GM19099 (cell line): Measurements from ENCODE around the gene DCUN1D2.

Experiments
- POLR2A ChIP-seq: IDR thresholded peaks from 3 replicates; pipeline ENCODE4 v1.6.1; 2011; ENCODE audit warnings: low read depth; ENCODE audit not compliant: insufficient read length; ENCODE audit errors: extremely low read depth

Gene DCUN1D2

DNA sequence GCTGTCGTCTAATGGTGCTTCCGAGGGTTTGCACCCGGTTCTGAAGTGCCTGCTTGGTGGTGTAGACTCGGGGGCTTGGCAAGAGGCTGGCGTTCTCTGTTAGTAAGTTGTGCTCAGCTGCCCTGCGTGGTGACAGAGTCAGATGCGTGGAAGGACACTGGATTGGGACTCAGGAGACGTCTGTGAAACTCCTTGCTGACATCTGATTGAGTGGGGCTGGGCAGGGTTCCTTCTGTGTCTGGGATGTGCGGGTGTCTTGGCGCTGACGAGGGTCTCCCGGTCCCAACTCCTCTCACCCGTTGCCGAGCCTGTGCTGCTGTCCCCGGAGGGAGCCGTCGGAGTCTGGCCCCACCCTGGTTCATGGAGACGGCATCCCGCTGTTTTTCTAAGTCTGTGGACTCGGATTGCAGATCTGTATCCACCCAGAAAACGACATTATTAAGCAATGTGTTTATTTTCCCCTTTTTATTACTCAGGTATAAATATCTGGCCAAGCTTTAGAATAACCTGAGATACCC is 16.4 kb upstream of the DCUN1D2 start:
- TF ChIP-seq POLR2A: no peak

- TF ChIP-seq POLR2A: no peak
Measured at GRCh38 chr13:113506025-113506685, 15.6 kb upstream of the DCUN1D2 start.

- TF ChIP-seq POLR2A: no peak
Measured at GRCh38 chr13:113502686-113503085, 12.2 kb upstream of the DCUN1D2 start.

- TF ChIP-seq POLR2A: no peak
Measured at GRCh38 chr13:113500530-113501265, 10.2 kb upstream of the DCUN1D2 start.

GRCh38 chr13:113499936-113500335 is 9.4 kb upstream of the DCUN1D2 start:
- no peak for TF ChIP-seq POLR2A

DNA sequence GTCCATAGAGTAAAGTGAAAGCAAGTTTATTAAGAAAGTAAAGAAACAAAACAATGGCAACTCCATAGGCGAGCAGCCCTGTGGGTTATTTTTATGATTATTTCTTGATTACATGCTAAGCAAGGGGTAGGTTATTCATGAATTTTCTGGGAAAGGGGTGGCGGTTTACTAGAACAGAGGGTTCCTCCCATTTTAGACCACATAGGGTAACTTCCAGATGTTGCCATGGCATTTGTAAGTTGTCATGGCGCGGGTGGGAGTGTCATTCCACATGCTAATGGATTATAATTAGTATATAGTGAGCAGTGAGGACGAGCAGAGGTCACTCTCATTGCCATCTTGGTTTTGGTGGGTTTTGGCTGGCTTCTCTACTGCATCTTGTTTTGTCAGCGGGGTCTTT is 8.4 kb upstream of the DCUN1D2 start:
- TF ChIP-seq POLR2A: no peak

DNA sequence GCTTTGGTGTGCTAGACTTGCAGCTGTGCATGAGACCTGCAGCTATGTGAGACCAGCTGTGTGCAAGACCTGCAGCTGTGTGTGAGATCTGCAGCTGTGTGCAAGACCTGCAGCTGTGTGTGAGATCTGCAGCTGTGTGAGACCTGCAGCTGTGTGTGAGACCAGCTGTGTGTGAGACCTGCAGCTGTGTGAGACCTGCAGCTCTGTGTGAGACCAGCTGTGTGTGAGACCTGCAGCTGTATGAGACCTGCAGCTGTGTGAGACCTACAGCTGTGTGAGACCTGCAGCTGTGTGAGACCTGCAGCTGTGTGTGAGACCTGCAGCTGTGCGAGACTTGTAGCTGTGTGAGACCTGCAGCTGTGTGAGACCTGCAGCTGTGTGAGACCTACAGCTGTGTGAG is 6.7 kb upstream of the DCUN1D2 start:
- no peak for TF ChIP-seq POLR2A

DNA sequence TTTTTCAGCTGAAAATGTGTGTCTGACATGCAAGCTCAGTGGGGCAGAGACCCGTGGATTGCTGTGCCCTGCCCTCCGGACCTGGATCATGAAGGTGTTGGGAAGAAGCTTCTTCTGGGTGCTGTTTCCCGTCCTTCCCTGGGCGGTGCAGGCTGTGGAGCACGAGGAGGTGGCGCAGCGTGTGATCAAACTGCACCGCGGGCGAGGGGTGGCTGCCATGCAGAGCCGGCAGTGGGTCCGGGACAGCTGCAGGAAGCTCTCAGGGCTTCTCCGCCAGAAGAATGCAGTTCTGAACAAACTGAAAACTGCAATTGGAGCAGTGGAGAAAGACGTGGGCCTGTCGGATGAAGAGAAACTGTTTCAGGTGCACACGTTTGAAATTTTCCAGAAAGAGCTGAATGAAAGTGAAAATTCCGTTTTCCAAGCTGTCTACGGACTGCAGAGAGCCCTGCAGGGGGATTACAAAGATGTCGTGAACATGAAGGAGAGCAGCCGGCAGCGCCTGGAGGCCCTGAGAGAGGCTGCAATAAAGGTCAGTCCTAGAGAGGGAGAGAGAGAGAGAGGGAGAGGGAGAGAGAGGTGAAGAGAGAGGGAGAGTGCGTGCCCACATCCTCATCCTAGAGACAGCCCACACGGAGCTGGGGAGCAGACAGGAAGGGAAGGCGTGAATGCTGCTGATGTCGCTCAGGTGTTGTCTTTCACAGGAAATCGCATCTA is 5.1 kb upstream of the DCUN1D2 start:
- TF ChIP-seq POLR2A: no peak

GRCh38 chr13:113493315-113493951 is 2.9 kb upstream of the DCUN1D2 start:
- no peak for TF ChIP-seq POLR2A

DNA sequence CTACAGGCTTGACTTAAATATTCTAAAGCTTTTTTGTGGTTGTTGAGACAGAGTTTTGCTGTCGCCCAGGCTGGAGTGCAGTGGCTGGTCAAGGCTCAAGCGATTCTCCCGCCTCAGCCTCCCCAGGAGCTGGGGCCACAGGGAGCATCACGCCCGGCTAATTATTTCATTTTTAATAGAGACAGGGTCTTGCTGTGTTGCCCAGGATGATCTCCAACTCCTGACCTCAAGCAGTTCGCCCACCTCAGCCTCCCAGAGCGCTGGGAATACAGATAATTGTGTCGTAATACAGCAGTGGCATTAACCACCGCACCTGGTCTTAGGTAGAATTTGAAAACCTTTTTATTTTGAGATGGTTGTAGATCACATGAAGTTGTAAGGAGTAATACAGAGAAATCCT is 1.5 kb upstream of the DCUN1D2 start:
- no peak for TF ChIP-seq POLR2A

DNA sequence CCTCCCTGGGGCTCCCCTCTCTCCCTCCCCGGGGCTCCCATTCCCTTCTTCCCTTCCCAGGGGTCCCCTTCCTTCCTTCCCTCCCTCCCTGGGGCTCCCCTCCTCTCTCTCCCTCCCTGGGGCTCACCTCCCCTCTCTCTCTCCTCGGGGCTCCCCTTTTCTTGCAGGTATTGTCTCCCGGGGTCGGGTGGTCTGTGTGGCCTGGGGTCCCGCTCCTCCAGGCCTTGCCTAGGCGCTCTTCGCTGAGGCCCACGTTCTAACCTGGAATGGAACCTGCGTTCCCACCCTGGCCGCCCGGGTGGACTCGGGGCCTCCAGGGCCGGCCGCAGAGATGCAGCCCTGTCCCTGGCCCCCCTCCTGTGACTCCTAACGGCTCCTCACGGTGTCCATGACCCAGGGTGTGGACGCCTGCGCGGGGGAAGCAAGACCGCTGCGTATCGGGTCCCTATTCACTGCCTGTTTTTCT is 940 bp upstream of the DCUN1D2 start:
- no peak for TF ChIP-seq POLR2A

DNA sequence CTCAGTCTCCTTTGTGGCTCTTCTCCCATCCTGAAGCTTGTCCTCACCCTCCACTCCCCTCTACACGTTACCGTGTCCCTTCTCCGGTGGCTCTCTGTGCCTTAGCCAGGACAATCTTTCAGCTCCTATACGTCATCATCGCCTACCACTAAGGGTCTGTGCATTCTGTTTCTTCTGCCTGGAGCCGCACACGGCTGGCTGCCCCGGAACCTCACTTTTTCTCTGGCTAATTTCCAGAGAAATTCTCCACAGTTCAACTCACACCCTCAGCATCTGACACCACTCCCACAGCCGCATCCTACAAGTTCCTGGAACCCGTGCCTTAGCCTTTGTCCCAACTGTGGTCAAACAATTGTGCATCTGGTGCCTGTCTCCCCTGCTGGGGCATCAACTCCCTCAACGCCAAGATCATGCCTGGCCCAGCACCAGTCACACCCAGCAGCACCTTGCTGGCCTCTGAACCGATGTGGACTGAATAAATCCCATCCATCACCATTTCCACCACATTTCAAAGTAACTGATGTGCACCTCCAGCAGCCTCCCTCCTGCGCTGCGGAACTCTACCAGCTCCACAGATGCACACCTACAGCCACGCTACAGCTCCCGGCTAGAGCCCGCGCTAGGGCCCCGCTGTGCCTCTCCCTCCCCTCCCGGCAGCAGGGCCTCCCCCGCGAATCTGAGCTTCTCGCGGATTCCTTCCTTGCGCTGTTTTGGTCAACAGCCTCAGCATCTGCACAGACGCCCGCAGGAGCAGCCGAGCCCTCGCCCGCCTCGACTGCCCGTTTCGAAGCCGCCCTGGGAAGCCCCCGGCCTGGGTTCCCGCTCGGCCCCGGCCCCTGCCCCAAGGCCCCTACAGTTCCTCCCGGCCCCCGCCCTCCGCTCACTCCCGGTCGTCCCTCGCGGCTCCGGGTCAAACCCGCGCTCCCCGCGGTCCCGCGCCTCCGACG is 689 bp downstream of the DCUN1D2 start:
- TF ChIP-seq POLR2A: no peak

GRCh38 chr13:113489171-113489548 is 1.4 kb downstream of the DCUN1D2 start:
- TF ChIP-seq POLR2A: no peak

- no peak for TF ChIP-seq POLR2A
Measured at GRCh38 chr13:113488283-113488682, 2.2 kb downstream of the DCUN1D2 start.
